K562 (cell line): Measurements from ENCODE around the gene ULK1. TPM values are rescaled to one million over a fixed set of nuclear protein-coding genes. Genes with fewer than 3 reads are reported as not detected.
A peak's percentile ranks its signal among the peaks of the same experiment; 100 is the strongest.

Experiments used
- ATAC-seq: fragments of 200-7000 bp; cut with Tn5 transposase; 3 replicates; pipeline ENCODE4 v1.9.1; 2020; ENCODE audit warnings: moderate library complexity
- BruUV-seq: library from RNA; stranded (reverse); fragments of 400-500 nt; replicated peaks from 2 replicates; lab custom pipeline; 2021; lab: Mats Ljungman, UMichigan
- CTCF ChIA-PET: fragments of 300-600 bp; formaldehyde crosslinking; extraction: SDS; loops from one replicate; lab custom pipeline; 2021; ENCODE audit warnings: low intra/inter-chr PET ratio; lab: Yijun Ruan, JAX
- POLR2A ChIA-PET: fragments of 300-600, 350-650 bp; sonication (Branson Sonifier 250); formaldehyde crosslinking; extraction: SDS; loops from one replicate; lab custom pipeline; 2021; ENCODE audit warnings: antibody characterized with exemption, inconsistent platforms; lab: Yijun Ruan, JAX
- DNase-seq, 4 experiments: peaks; one replicate each; pipeline versions ENCODE4 v3.0.0 to v3.0.0-alpha.2; 2011 to 2018; ENCODE audit warnings: low spot score in 3 of 4, mixed read lengths in 3 of 4; ENCODE audit errors: extremely low read depth in 1 of 4
- FAIRE-seq: peaks from 2 replicates; lab custom pipeline; 2011; peaks lifted over from hg19 to GRCh38; lab: Jason Lieb, UNC
- H2AFZ ChIP-seq: 2 replicates; pipeline ENCODE4 v1.6.0; 2011; ENCODE audit warnings: low read depth, low read length, control low read depth, inconsistent platforms
- H3K27ac ChIP-seq: fragments of 200-600 bp; 3 replicates; pipeline ENCODE4 v1.8.0; 2011; ENCODE audit warnings: low read depth, mild to moderate bottlenecking, control low read depth, inconsistent platforms, low read length, moderate library complexity, mixed read lengths; ENCODE audit errors: extremely low read depth
- H3K27me3 ChIP-seq, 2 experiments: fragments of 300-600 bp in 1 of 2; 2 replicates in 1 of 2; 3 replicates in 1 of 2; pipeline versions ENCODE4 v1.6.0 to v1.8.0; 2011; ENCODE audit warnings: inconsistent platforms in 2 of 2, low read length in 2 of 2, mild to moderate bottlenecking in 1 of 2, mixed read lengths in 1 of 2, moderate library complexity in 1 of 2; ENCODE audit not compliant: control insufficient read depth in 2 of 2, insufficient read depth in 2 of 2
- H3K36me3 ChIP-seq: fragments of 300-600 bp; 3 replicates; pipeline ENCODE4 v1.8.0; 2011; ENCODE audit warnings: mild to moderate bottlenecking, low read length, inconsistent platforms; ENCODE audit not compliant: control insufficient read depth, insufficient read depth
- H3K4me1 ChIP-seq, 2 experiments: fragments of 200-600 bp in 1 of 2; replicated peaks in 1 of 2; 2 replicates in 1 of 2; 3 replicates in 1 of 2; pipeline versions ENCODE4 v1.5.1 to v1.8.0; 2011; ENCODE audit warnings: inconsistent platforms in 2 of 2, low read length in 2 of 2, mild to moderate bottlenecking in 1 of 2, mixed read lengths in 1 of 2, moderate library complexity in 1 of 2; ENCODE audit not compliant: control insufficient read depth in 2 of 2, insufficient read depth in 2 of 2
- H3K4me2 ChIP-seq: 2 replicates; pipeline ENCODE4 v1.6.1; 2011; ENCODE audit warnings: low read length, control low read depth, inconsistent platforms, mixed read lengths; ENCODE audit not compliant: insufficient read depth
- H3K4me3 ChIP-seq: fragments of 200-600 bp; sonication (generic), shearing (Covaris generic); 2 replicates; pipeline ENCODE4 v1.5.1; 2016; ENCODE audit warnings: control low read depth, inconsistent platforms
- H3K79me2 ChIP-seq: fragments of 200-600 bp; 3 replicates; pipeline ENCODE4 v1.8.0; 2011; ENCODE audit warnings: low read length, inconsistent platforms; ENCODE audit not compliant: control insufficient read depth, insufficient read depth
- H3K9ac ChIP-seq, 2 experiments: 2 replicates each; pipeline versions ENCODE4 v1.6.0 to v1.6.1; 2011; ENCODE audit warnings: low read depth in 2 of 2, low read length in 2 of 2, control low read depth in 1 of 2, inconsistent platforms in 1 of 2, mild to moderate bottlenecking in 1 of 2, mixed read lengths in 1 of 2; ENCODE audit not compliant: insufficient read depth in 1 of 2
- H3K9me1 ChIP-seq: one replicate; pipeline ENCODE4 v1.6.0; 2011; ENCODE audit warnings: inconsistent platforms, mild to moderate bottlenecking, low read length, moderate library complexity; ENCODE audit not compliant: control insufficient read depth, insufficient read depth
- H3K9me3 ChIP-seq: replicated peaks from 2 replicates; pipeline ENCODE4 v1.5.1; 2011; ENCODE audit warnings: low read depth, low read length, inconsistent platforms; ENCODE audit not compliant: control insufficient read depth, insufficient read depth
- H4K20me1 ChIP-seq: replicated peaks from 2 replicates; pipeline ENCODE4 v1.6.1; 2011; ENCODE audit warnings: low read length, inconsistent platforms, mixed read lengths; ENCODE audit not compliant: control insufficient read depth, insufficient read depth
- GTF2E2 ChIP-seq: fragments of 200-800 bp; sonication (Bioruptor generic); IDR thresholded peaks from 2 replicates; pipeline ENCODE4 v1.6.1; 2016; ENCODE audit warnings: missing genetic modification characterization, missing compliant biosample characterization
- SMAD3 ChIP-seq: fragments of 450-650 bp; formaldehyde crosslinking; conservative IDR thresholded peaks from 2 replicates; pipeline ENCODE4 v1.4.0; 2020; ENCODE audit warnings: mild to moderate bottlenecking
- WGBS: fragments of 100-300 bp; shearing (Covaris generic); methylation state at CpG from one replicate; pipeline ENCODE4 v1.1.6; 2016; ENCODE audit warnings: low coverage, mixed read lengths; ENCODE audit not compliant: insufficient coverage; ENCODE audit errors: missing lambda C conversion rate; 5-methylcytosine and 5-hydroxymethylcytosine counted together
- in situ Hi-C: fragments of 300-500 bp; cut with MboI; formaldehyde crosslinking; loops from 4 replicates; pipeline ENCODE4 v1.15.0; 2018; ENCODE audit warnings: inconsistent platforms, mixed read lengths
- intact Hi-C: fragments of 100-400 bp; cut with micrococcal nuclease; formaldehyde crosslinking; loops from 2 replicates; pipeline ENCODE4 v1.14.2; 2022
- polyA plus RNA-seq, 8 experiments: library from polyadenylated mRNA; depleted of rRNA in 4 of 8; stranded (reverse) in 5 of 8; unstranded in 3 of 8; fragments of >200 nt; fragmentation: Nextera tagmentation in 2 of 8; fragmentation: Illumina TruSeq in 1 of 8; extraction: Ambion mirVana in 2 of 8; extraction: Trizol in 1 of 8; gene quantifications; 2 replicates each; pipeline versions ENCODE4 v1.2.1 to v1.2.3, GENCODE V29; 2011 to 2014; ENCODE audit warnings: inconsistent platforms in 1 of 8, missing spikeins in 1 of 8
- total RNA-seq, 7 experiments: library from RNA; depleted of rRNA in 6 of 7; stranded (reverse); fragments of >200 nt in 6 of 7; fragmentation: Illumina TruSeq in 2 of 7; extraction: Trizol in 2 of 7; gene quantifications; 2 replicates each; pipeline versions ENCODE4 v1.2.1 to v1.2.3, GENCODE V29; 2011 to 2021; ENCODE audit warnings: low replicate concordance in 1 of 7
- TF ChIP-seq, protein P1 (sequence below): fragments of 450-650 bp; formaldehyde crosslinking; IDR thresholded peaks from 2 replicates; pipeline ENCODE4 v1.4.0; 2020; ENCODE audit warnings: mild to moderate bottlenecking, moderate library complexity

Gene ULK1
- total and polyA plus RNA-seq, 9 of the 15 experiments (the other 6 are each of a cell fraction or from before 2014, with no cell fraction given), result 0.15 to 29.4 (median 2.5) TPM

DNA sequence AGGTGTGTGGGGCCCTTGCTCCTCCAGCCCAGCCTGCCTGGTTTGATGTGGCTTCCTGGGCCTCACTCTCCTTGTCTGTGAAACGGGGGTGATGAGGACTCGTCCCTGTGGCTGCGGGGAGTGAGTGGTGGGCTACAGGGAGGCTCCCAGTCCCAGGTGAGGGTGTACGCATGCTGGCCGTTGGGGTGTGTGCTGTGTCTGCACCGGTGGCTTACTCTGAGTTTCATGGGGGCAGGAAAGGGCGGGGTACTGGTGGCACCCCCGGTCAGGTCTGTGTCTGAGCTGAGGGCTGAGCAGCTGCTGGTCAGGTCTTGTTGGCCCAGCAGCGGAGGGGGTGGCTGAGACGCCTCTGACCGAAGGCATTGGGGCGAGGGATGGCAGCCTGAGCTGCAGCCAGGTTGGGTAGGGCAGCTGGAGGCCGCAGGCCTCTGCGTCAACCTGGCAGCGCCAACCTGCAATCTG, 11.2 kb downstream of the ULK1 start:
- in situ Hi-C loops, result no loop called here
- TF ChIP-seq, protein P1, sequence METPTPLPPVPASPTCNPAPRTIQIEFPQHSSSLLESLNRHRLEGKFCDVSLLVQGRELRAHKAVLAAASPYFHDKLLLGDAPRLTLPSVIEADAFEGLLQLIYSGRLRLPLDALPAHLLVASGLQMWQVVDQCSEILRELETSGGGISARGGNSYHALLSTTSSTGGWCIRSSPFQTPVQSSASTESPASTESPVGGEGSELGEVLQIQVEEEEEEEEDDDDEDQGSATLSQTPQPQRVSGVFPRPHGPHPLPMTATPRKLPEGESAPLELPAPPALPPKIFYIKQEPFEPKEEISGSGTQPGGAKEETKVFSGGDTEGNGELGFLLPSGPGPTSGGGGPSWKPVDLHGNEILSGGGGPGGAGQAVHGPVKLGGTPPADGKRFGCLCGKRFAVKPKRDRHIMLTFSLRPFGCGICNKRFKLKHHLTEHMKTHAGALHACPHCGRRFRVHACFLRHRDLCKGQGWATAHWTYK (CRISPR knock-in tag), result no peak
- no peak for TF ChIP-seq GTF2E2
- no peak for TF ChIP-seq SMAD3 (CRISPR knock-in tag)
- H3K9ac ChIP-seq, result peak overlapping the region in 1 of 2 experiments; percentile 74; a peak in 1 of 4 replicates
- H3K79me2 ChIP-seq, result no peaks in the 10 kb centered on the region; the same call in 2 of the 3 replicates
- H3K4me3 ChIP-seq, result no peak overlapping the region
- H3K9me1 ChIP-seq, result no peaks in the 10 kb centered on the region
- peaks cover 5% of the 10 kb centered on the region; the same call in 1 of the 3 replicates for H3K36me3 ChIP-seq
- BruUV-seq, result no TSS peak
- H3K4me1 ChIP-seq, result peaks cover 0 to 38% of the 10 kb centered on the region in 2 experiments; a peak in 2 of 5 replicates
- H3K9me3 ChIP-seq, result no peaks in the 10 kb centered on the region
- ChIA-PET CTCF (no interaction called here), POLR2A (interaction anchor here (0.6 to 1.1 kb wide), 2 partner anchors 16 to 93 kb away, joined by 3 to 5 read pairs; no protein-coding TSS in a partner anchor)
- FAIRE-seq (no peak), ATAC-seq (no peak), DNase-seq (no peak)
- 84% methylated on average over 10 of the region's 15 CpGs for WGBS
- peaks cover 21% of the 10 kb centered on the region; the same call in 1 of the 2 replicates for H4K20me1 ChIP-seq
- no peaks in the 10 kb centered on the region for H3K27me3 ChIP-seq
- H2AFZ ChIP-seq, result no peak overlapping the region
- H3K27ac ChIP-seq, result no peak overlapping the region
- H3K4me2 ChIP-seq, result no peak overlapping the region
- intact Hi-C loops, result no loop called here
